Bronchial epithelial cell (primary cell): Measurements from ENCODE around the gene CAPN3. TPM values are rescaled to one million over a fixed set of nuclear protein-coding genes. Genes with fewer than 3 reads are reported as not detected.
"Not testable (repeated sequence)": the region's sequence is repeated elsewhere in the genome, so short reads cannot be mapped to it uniquely, and the experiment has no call there.

Experiments
- DNase-seq: peaks from one replicate; pipeline ENCODE4 v3.0.0-alpha.2; 2010; ENCODE audit warnings: low read depth
- FAIRE-seq: peaks from 2 replicates; lab custom pipeline; 2011; peaks lifted over from hg19 to GRCh38; lab: Jason Lieb, UNC
- H3K27me3 ChIP-seq: 2 replicates; pipeline ENCODE4 v1.5.1; 2011; ENCODE audit warnings: low read length; ENCODE audit not compliant: control insufficient read depth, insufficient read depth
- H3K36me3 ChIP-seq: 2 replicates; pipeline ENCODE4 v1.5.1; 2011; ENCODE audit warnings: low read length; ENCODE audit not compliant: control insufficient read depth, insufficient read depth
- H3K4me3 ChIP-seq: 2 replicates; pipeline ENCODE4 v1.5.1; 2011; ENCODE audit warnings: mild to moderate bottlenecking, low read depth, low read length, control low read depth
- total RNA-seq: library from RNA; depleted of rRNA; stranded (reverse); fragments of >200 nt; gene quantifications from 2 replicates; pipeline ENCODE4 v1.2.1, GENCODE V29; 2014
- TF ChIP-seq, protein P1 (sequence below): IDR thresholded peaks from 2 replicates; pipeline ENCODE4 v1.5.1; 2011; ENCODE audit warnings: mild to moderate bottlenecking, moderate library complexity, low read length, control low read depth, inconsistent platforms; ENCODE audit not compliant: insufficient read depth, severe bottlenecking

CAPN3 gene
- 2.1 and 3.2 TPM in 2 replicates for total RNA-seq

DNA sequence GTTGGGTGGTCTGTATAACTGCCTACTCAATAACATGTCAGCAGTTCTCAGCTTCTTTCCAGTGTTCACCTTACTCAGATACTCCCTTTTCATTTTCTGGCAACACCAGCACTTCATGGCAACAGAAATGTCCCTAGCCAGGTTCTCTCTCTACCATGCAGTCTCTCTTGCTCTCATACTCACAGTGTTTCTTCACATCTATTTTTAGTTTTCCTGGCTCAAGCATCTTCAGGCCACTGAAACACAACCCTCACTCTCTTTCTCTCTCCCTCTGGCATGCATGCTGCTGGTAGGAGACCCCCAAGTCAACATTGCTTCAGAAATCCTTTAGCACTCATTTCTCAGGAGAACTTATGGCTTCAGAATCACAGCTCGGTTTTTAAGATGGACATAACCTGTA, at the start of gene CAPN3:
Gene CAPN3, plus strand, starts transcription at position 253 of the 400 bp plus-strand sequence. CDS start 305 bp downstream, outside the sequence.
- H3K36me3 ChIP-seq, result peaks cover 2% of the 10 kb centered on the region
- no peak within 1 kb of the TSS for H3K4me3 ChIP-seq
- peak; percentile 87 for FAIRE-seq
- TF ChIP-seq, protein P1, sequence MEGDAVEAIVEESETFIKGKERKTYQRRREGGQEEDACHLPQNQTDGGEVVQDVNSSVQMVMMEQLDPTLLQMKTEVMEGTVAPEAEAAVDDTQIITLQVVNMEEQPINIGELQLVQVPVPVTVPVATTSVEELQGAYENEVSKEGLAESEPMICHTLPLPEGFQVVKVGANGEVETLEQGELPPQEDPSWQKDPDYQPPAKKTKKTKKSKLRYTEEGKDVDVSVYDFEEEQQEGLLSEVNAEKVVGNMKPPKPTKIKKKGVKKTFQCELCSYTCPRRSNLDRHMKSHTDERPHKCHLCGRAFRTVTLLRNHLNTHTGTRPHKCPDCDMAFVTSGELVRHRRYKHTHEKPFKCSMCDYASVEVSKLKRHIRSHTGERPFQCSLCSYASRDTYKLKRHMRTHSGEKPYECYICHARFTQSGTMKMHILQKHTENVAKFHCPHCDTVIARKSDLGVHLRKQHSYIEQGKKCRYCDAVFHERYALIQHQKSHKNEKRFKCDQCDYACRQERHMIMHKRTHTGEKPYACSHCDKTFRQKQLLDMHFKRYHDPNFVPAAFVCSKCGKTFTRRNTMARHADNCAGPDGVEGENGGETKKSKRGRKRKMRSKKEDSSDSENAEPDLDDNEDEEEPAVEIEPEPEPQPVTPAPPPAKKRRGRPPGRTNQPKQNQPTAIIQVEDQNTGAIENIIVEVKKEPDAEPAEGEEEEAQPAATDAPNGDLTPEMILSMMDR, result no peak
- no peaks in the 10 kb centered on the region for H3K27me3 ChIP-seq
- DNase-seq, result no peak

DNA sequence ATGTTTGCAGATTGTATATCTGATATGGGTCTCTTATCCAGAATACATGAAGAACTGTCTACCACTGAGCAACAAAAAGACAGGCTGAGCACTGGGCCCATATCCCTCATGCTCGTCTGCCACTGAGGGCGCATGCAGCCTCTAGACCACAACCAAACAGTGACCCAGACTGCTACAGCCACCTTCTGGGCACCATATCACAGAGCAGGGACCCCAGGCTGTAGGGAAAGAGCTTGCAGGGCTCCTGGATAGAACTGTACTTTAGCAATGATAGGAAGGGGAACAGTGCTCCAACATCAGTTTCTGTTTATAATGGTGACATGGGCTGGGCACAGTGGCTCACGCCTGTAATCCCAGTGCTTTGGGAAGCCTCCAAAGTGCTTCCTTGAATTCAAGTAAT, 45.8 kb upstream of the CAPN3 start:
- TF ChIP-seq, protein P1, result no peak
- Histone ChIP-seq H3K27me3 (no peaks in the 10 kb centered on the region), H3K4me3 (no peak overlapping the region), H3K36me3 (peaks cover 4% of the 10 kb centered on the region)
- peak; percentile 93 for FAIRE-seq
- no peak for DNase-seq

DNA sequence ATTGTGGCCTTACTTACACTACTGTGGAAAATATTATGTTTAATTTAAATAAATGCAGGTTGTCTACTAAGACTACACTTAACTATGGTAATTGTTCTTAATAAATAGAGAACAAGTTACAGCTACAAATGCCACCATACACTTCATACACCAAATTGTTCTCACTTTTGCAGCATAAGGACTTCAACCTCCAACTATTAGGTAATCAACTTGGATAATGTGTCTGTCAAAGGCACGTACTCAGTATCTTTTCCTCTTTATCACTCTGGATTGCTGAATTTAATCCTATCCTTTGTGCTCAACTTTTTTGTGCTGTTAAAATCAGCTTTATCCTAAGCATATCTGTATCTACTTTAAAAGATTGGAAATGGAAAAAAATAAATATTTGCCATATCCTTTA, 44.5 kb upstream of the CAPN3 start:
- TF ChIP-seq, protein P1, result no peak
- Histone ChIP-seq H3K4me3 (no peak overlapping the region), H3K27me3 (no peaks in the 10 kb centered on the region), H3K36me3 (peaks cover 4% of the 10 kb centered on the region)
- FAIRE-seq (no peak), DNase-seq (no peak)

DNA sequence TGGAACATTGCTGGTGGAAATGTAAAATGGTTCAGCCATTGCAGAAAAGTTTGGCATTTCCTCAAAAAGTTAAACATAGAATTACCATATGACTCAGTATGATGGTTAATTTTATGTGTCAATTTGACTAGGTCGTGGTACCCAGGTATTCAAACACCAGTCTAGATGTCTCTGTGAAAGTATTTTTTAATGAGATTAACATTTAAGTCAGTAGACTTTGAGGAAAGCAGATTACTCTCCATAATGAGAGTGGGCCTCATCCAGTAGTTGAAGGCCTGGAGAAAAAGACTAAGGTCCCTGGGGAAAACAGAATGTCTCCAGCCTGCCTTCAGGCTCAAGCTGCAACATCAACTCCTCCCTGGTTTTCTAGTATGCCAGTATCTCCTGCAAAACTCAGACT, 43.8 kb upstream of the CAPN3 start:
- peaks cover 4% of the 10 kb centered on the region for H3K36me3 ChIP-seq
- TF ChIP-seq, protein P1, result no peak
- H3K27me3 ChIP-seq, result no peaks in the 10 kb centered on the region
- no peak for FAIRE-seq
- H3K4me3 ChIP-seq, result no peak overlapping the region
- no peak for DNase-seq

DNA sequence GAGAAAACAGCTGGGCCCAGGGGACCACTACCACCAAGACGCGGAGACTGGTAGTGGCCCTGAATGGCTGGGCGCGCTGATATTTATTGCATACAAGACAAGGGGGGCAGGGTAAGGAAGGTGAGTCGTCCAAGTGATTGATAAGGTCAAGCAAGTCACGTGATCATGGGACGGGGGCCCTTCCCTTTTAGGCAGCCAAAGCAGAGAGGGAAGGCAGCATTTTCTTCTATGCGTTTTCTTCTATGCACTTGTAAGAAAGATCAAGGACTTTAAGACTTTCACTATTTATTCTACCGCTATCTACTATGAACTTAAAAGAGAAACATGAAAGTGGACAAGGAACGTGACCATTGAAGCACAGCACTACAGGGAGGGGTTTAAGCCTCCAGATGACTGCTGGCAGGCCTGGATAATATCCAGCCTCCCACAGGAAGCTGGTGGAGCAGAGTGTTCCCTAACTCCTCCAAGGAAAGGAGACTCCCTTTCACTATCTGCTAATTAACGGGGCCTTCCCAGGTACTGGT, 43.0 kb upstream of the CAPN3 start:
- not testable (repeated sequence) for H3K36me3 ChIP-seq, FAIRE-seq, H3K27me3 ChIP-seq, H3K4me3 ChIP-seq, DNase-seq

DNA sequence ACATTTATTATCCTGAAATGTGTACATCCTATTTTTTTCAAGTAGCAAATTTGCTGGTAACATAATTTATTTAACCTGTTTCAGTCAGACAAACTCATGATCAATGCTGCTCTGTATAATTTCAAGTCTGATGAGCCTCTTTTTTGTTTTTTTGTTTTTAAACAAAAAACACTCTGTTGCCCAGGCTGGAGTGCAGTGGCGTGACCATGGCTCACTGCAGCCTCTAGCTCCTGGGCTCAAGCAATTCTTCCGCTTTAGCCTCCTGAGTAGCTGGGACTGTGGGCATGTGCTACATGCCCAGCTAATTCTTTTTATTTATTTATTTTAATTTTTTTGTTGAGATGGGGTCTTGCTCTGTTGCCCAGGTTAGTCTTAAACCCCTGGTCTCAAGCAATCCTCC, 40.1 kb upstream of the CAPN3 start:
- no peak for FAIRE-seq
- H3K27me3 ChIP-seq, result no peaks in the 10 kb centered on the region
- peaks cover 6% of the 10 kb centered on the region for H3K36me3 ChIP-seq
- no peak for DNase-seq
- TF ChIP-seq, protein P1, result no peak
- H3K4me3 ChIP-seq, result no peak overlapping the region
